Measurements from ENCODE around the gene ANKRD6. TPM values are rescaled to one million over a fixed set of nuclear protein-coding genes. Genes with fewer than 3 reads are reported as not detected.

ANKRD6 gene
- total RNA-seq, 1 donor from 2014 or later: 2.2 TPM

GRCh38 chr6:89485320-89485719, 52.4 kb downstream of the ANKRD6 start:
- H3K4me3 Mint-ChIP-seq (ENCODE audit: low read depth): no peak overlapping the region
- H3K36me3 Mint-ChIP-seq (ENCODE audit: low read depth): no peaks in the 10 kb centered on the region
- no peak for DNase-seq (ENCODE audit: low spot score)
- no peaks in the 10 kb centered on the region for H3K4me1 Mint-ChIP-seq (ENCODE audit: low read depth)
- H3K27ac Mint-ChIP-seq: no peak overlapping the region
- intact Hi-C loops (cut with micrococcal nuclease): no loop called here
- no peaks in the 10 kb centered on the region for H3K9me3 Mint-ChIP-seq
- peaks cover 10% of the 10 kb centered on the region for H3K27me3 Mint-ChIP-seq (ENCODE audit: low read depth)

GRCh38 chr6:89487864-89488263, 54.9 kb downstream of the ANKRD6 start:
- Mint-ChIP-seq H3K9me3 (no peaks in the 10 kb centered on the region), H3K36me3 (ENCODE audit: low read depth) (no peaks in the 10 kb centered on the region), H3K4me1 (ENCODE audit: low read depth) (no peaks in the 10 kb centered on the region), H3K4me3 (ENCODE audit: low read depth) (no peak overlapping the region), H3K27ac (no peak overlapping the region), H3K27me3 (ENCODE audit: low read depth) (peaks cover 4% of the 10 kb centered on the region)
- no peak for DNase-seq (ENCODE audit: low spot score)
- intact Hi-C loops (cut with micrococcal nuclease): no loop called here

GRCh38 chr6:89488438-89488837, 55.5 kb downstream of the ANKRD6 start:
- H3K36me3 Mint-ChIP-seq (ENCODE audit: low read depth): no peaks in the 10 kb centered on the region
- no peak overlapping the region for H3K4me3 Mint-ChIP-seq (ENCODE audit: low read depth)
- intact Hi-C loops (cut with micrococcal nuclease): no loop called here
- no peak overlapping the region for H3K27ac Mint-ChIP-seq
- H3K27me3 Mint-ChIP-seq (ENCODE audit: low read depth): peaks cover 4% of the 10 kb centered on the region
- no peaks in the 10 kb centered on the region for H3K9me3 Mint-ChIP-seq
- no peak for DNase-seq (ENCODE audit: low spot score)
- H3K4me1 Mint-ChIP-seq (ENCODE audit: low read depth): no peaks in the 10 kb centered on the region

GRCh38 chr6:89489078-89489477, 56.1 kb downstream of the ANKRD6 start:
- Mint-ChIP-seq H3K9me3 (no peaks in the 10 kb centered on the region), H3K27me3 (ENCODE audit: low read depth) (peaks cover 4% of the 10 kb centered on the region), H3K4me1 (ENCODE audit: low read depth) (no peaks in the 10 kb centered on the region), H3K36me3 (ENCODE audit: low read depth) (no peaks in the 10 kb centered on the region), H3K4me3 (ENCODE audit: low read depth) (no peak overlapping the region), H3K27ac (no peak overlapping the region)
- intact Hi-C loops (cut with micrococcal nuclease): no loop called here
- no peak for DNase-seq (ENCODE audit: low spot score)

- Mint-ChIP-seq H3K9me3 (no peaks in the 10 kb centered on the region), H3K27me3 (ENCODE audit: low read depth) (peaks cover under 1% of the 10 kb centered on the region), H3K36me3 (ENCODE audit: low read depth) (no peaks in the 10 kb centered on the region), H3K4me3 (ENCODE audit: low read depth) (no peak overlapping the region), H3K27ac (no peak overlapping the region), H3K4me1 (ENCODE audit: low read depth) (no peaks in the 10 kb centered on the region)
- DNase-seq (ENCODE audit: low spot score): no peak
- intact Hi-C loops (cut with micrococcal nuclease): no loop called here
These were observed 59.2 kb downstream of the ANKRD6 start for GRCh38 chr6:89492025-89492640.

GRCh38 chr6:89494131-89494793, 61.3 kb downstream of the ANKRD6 start:
- H3K4me3 Mint-ChIP-seq (ENCODE audit: low read depth): no peak overlapping the region
- H3K4me1 Mint-ChIP-seq (ENCODE audit: low read depth): no peaks in the 10 kb centered on the region
- H3K27ac Mint-ChIP-seq: no peak overlapping the region
- DNase-seq (ENCODE audit: low spot score): no peak
- H3K9me3 Mint-ChIP-seq: no peaks in the 10 kb centered on the region
- no peaks in the 10 kb centered on the region for H3K36me3 Mint-ChIP-seq (ENCODE audit: low read depth)
- H3K27me3 Mint-ChIP-seq (ENCODE audit: low read depth): peaks cover 9% of the 10 kb centered on the region
- intact Hi-C loops (cut with micrococcal nuclease): no loop called here

- Mint-ChIP-seq H3K36me3 (ENCODE audit: low read depth) (no peaks in the 10 kb centered on the region), H3K9me3 (no peaks in the 10 kb centered on the region), H3K4me1 (ENCODE audit: low read depth) (no peaks in the 10 kb centered on the region), H3K4me3 (ENCODE audit: low read depth) (no peak overlapping the region), H3K27me3 (ENCODE audit: low read depth) (peaks cover 12% of the 10 kb centered on the region), H3K27ac (no peak overlapping the region)
- no peak for DNase-seq (ENCODE audit: low spot score)
- intact Hi-C loops (cut with micrococcal nuclease): no loop called here
These were observed 63.1 kb downstream of the ANKRD6 start for GRCh38 chr6:89495961-89496535.

GRCh38 chr6:89500611-89501010, 67.7 kb downstream of the ANKRD6 start:
- H3K9me3 Mint-ChIP-seq: no peaks in the 10 kb centered on the region
- no peak overlapping the region for H3K4me3 Mint-ChIP-seq (ENCODE audit: low read depth)
- no peak overlapping the region for H3K27ac Mint-ChIP-seq
- intact Hi-C loops (cut with micrococcal nuclease): no loop called here
- no peaks in the 10 kb centered on the region for H3K4me1 Mint-ChIP-seq (ENCODE audit: low read depth)
- H3K27me3 Mint-ChIP-seq (ENCODE audit: low read depth): peaks cover 12% of the 10 kb centered on the region
- no peak for DNase-seq (ENCODE audit: low spot score)
- H3K36me3 Mint-ChIP-seq (ENCODE audit: low read depth): no peaks in the 10 kb centered on the region

- Mint-ChIP-seq H3K4me1 (ENCODE audit: low read depth) (no peaks in the 10 kb centered on the region), H3K36me3 (ENCODE audit: low read depth) (no peaks in the 10 kb centered on the region), H3K9me3 (no peaks in the 10 kb centered on the region), H3K27me3 (ENCODE audit: low read depth) (peaks cover 12% of the 10 kb centered on the region), H3K27ac (no peak overlapping the region), H3K4me3 (ENCODE audit: low read depth) (no peak overlapping the region)
- no peak for DNase-seq (ENCODE audit: low spot score)
- intact Hi-C loops (cut with micrococcal nuclease): no loop called here
These were observed 68.3 kb downstream of the ANKRD6 start for GRCh38 chr6:89501222-89501621.

GRCh38 chr6:89501753-89502152, 68.8 kb downstream of the ANKRD6 start:
- H3K27ac Mint-ChIP-seq: no peak overlapping the region
- no peaks in the 10 kb centered on the region for H3K4me1 Mint-ChIP-seq (ENCODE audit: low read depth)
- H3K9me3 Mint-ChIP-seq: no peaks in the 10 kb centered on the region
- intact Hi-C loops (cut with micrococcal nuclease): no loop called here
- H3K27me3 Mint-ChIP-seq (ENCODE audit: low read depth): peaks cover 14% of the 10 kb centered on the region
- no peak for DNase-seq (ENCODE audit: low spot score)
- H3K4me3 Mint-ChIP-seq (ENCODE audit: low read depth): no peak overlapping the region
- no peaks in the 10 kb centered on the region for H3K36me3 Mint-ChIP-seq (ENCODE audit: low read depth)

GRCh38 chr6:89503641-89504040, 70.7 kb downstream of the ANKRD6 start:
- no peaks in the 10 kb centered on the region for H3K9me3 Mint-ChIP-seq
- intact Hi-C loops (cut with micrococcal nuclease): no loop called here
- no peaks in the 10 kb centered on the region for H3K4me1 Mint-ChIP-seq (ENCODE audit: low read depth)
- H3K36me3 Mint-ChIP-seq (ENCODE audit: low read depth): no peaks in the 10 kb centered on the region
- H3K27me3 Mint-ChIP-seq (ENCODE audit: low read depth): peaks cover 13% of the 10 kb centered on the region
- no peak for DNase-seq (ENCODE audit: low spot score)
- no peak overlapping the region for H3K27ac Mint-ChIP-seq
- no peak overlapping the region for H3K4me3 Mint-ChIP-seq (ENCODE audit: low read depth)

GRCh38 chr6:89505847-89506246, 72.9 kb downstream of the ANKRD6 start:
- no peaks in the 10 kb centered on the region for H3K36me3 Mint-ChIP-seq (ENCODE audit: low read depth)
- DNase-seq (ENCODE audit: low spot score): no peak
- H3K27ac Mint-ChIP-seq: no peak overlapping the region
- peaks cover 7% of the 10 kb centered on the region for H3K27me3 Mint-ChIP-seq (ENCODE audit: low read depth)
- intact Hi-C loops (cut with micrococcal nuclease): no loop called here
- no peaks in the 10 kb centered on the region for H3K9me3 Mint-ChIP-seq
- H3K4me1 Mint-ChIP-seq (ENCODE audit: low read depth): no peaks in the 10 kb centered on the region
- H3K4me3 Mint-ChIP-seq (ENCODE audit: low read depth): no peak overlapping the region

GRCh38 chr6:89506716-89507617, 74.0 kb downstream of the ANKRD6 start:
- H3K27me3 Mint-ChIP-seq (ENCODE audit: low read depth): peaks cover 7% of the 10 kb centered on the region
- no peak overlapping the region for H3K27ac Mint-ChIP-seq

More at GRCh38 chr6:89506716-89507617, 74.0 kb downstream of the ANKRD6 start:
- intact Hi-C loops (cut with micrococcal nuclease): no loop called here
- Mint-ChIP-seq H3K36me3 (ENCODE audit: low read depth) (no peaks in the 10 kb centered on the region), H3K4me1 (ENCODE audit: low read depth) (no peaks in the 10 kb centered on the region), H3K9me3 (no peaks in the 10 kb centered on the region), H3K4me3 (ENCODE audit: low read depth) (no peak overlapping the region)
- no peak for DNase-seq (ENCODE audit: low spot score)
